IMR-90 (cell line): ENCODE data around the gene LINC01488. TPM values are rescaled to one million over a fixed set of nuclear protein-coding genes. Genes with fewer than 3 reads are reported as not detected.

ENCODE experiments used
- ATAC-seq: fragments of 200-7000 bp; cut with Tn5 transposase; 2 replicates; pipeline ENCODE4 v1.9.1; 2020; ENCODE audit warnings: low read depth, mild to moderate bottlenecking, moderate library complexity
- BruUV-seq: library from RNA; stranded (reverse); fragments of 400-500 nt; replicated peaks from 2 replicates; lab custom pipeline; 2021; lab: Mats Ljungman, UMichigan
- CTCF ChIA-PET: fragments of 300-600 bp; formaldehyde crosslinking; extraction: SDS; loops from one replicate; lab custom pipeline; 2021; ENCODE audit warnings: antibody characterized with exemption; lab: Yijun Ruan, JAX
- POLR2A ChIA-PET: fragments of 300-600 bp; sonication (Branson Sonifier 250); formaldehyde crosslinking; loops from one replicate; lab custom pipeline; 2022; ENCODE audit warnings: antibody characterized with exemption; ENCODE audit not compliant: unreplicated experiment; lab: Charles Lee
- DNase-seq: peaks from one replicate; pipeline ENCODE4 v3.0.0; 2013
- H2AFZ ChIP-seq: replicated peaks from 2 replicates; pipeline ENCODE3; 2013; ENCODE audit warnings: low read length, mild to moderate bottlenecking; ENCODE audit not compliant: poor library complexity
- H2AK5ac ChIP-seq: 2 replicates; pipeline ENCODE4 v1.6.1; 2013; ENCODE audit warnings: low read depth, low read length, inconsistent platforms
- H2AK9ac ChIP-seq: replicated peaks from 2 replicates; pipeline ENCODE3; 2013; ENCODE audit warnings: mild to moderate bottlenecking, low read depth, low read length, moderate library complexity; ENCODE audit not compliant: poor library complexity
- H2BK120ac ChIP-seq: 2 replicates; pipeline ENCODE4 v1.6.1; 2013; ENCODE audit warnings: low read depth, low read length, inconsistent platforms
- H2BK15ac ChIP-seq: 3 replicates; pipeline ENCODE4 v1.6.1; 2013; ENCODE audit warnings: low read depth, low read length, inconsistent platforms
- H2BK20ac ChIP-seq: 2 replicates; pipeline ENCODE4 v1.6.1; 2013; ENCODE audit warnings: low read depth, mild to moderate bottlenecking, inconsistent platforms, low read length, moderate library complexity
- H2BK5ac ChIP-seq: 2 replicates; pipeline ENCODE4 v1.6.1; 2013; ENCODE audit warnings: mild to moderate bottlenecking, low read depth, low read length, inconsistent platforms; ENCODE audit not compliant: poor library complexity, severe bottlenecking
- H3K14ac ChIP-seq: replicated peaks from 2 replicates; pipeline ENCODE4 v1.6.1; 2013; ENCODE audit warnings: low read depth, low read length, inconsistent platforms
- H3K18ac ChIP-seq: 2 replicates; pipeline ENCODE4 v1.6.1; 2013; ENCODE audit warnings: low read depth, low read length, control low read depth
- H3K23ac ChIP-seq: 2 replicates; pipeline ENCODE4 v1.6.1; 2013; ENCODE audit warnings: low read depth, low read length, inconsistent platforms
- H3K27ac ChIP-seq: 2 replicates; pipeline ENCODE4 v1.5.1; 2013; ENCODE audit warnings: mild to moderate bottlenecking, control low read depth, low read length; ENCODE audit not compliant: insufficient read depth
- H3K27me3 ChIP-seq: 2 replicates; pipeline ENCODE4 v1.6.1; 2013; ENCODE audit warnings: low read length; ENCODE audit not compliant: control insufficient read depth, insufficient read depth
- H3K36me3 ChIP-seq: 2 replicates; pipeline ENCODE4 v1.6.1; 2013; ENCODE audit warnings: low read length, mixed read lengths; ENCODE audit not compliant: control insufficient read depth, insufficient read depth
- H3K4ac ChIP-seq: 2 replicates; pipeline ENCODE4 v1.6.1; 2013; ENCODE audit warnings: low read depth, low read length, inconsistent platforms
- H3K4me1 ChIP-seq: 2 replicates; pipeline ENCODE4 v1.6.1; 2013; ENCODE audit warnings: low read length, mixed read lengths; ENCODE audit not compliant: control insufficient read depth, insufficient read depth
- H3K4me2 ChIP-seq: 2 replicates; pipeline ENCODE4 v1.6.1; 2013; ENCODE audit warnings: low read depth, mild to moderate bottlenecking, control low read depth, low read length, moderate library complexity
- H3K4me3 ChIP-seq: 2 replicates; pipeline ENCODE4 v1.5.1; 2013; ENCODE audit warnings: low read depth, mild to moderate bottlenecking, control low read depth, low read length, moderate library complexity; ENCODE audit not compliant: insufficient read depth
- H3K56ac ChIP-seq: 2 replicates; pipeline ENCODE4 v1.6.1; 2013; ENCODE audit warnings: low read length, inconsistent platforms; ENCODE audit not compliant: insufficient read depth; ENCODE audit errors: extremely low read depth
- H3K79me1 ChIP-seq, 2 experiments: 2 replicates each; pipeline ENCODE4 v1.6.1; 2013; ENCODE audit warnings: low read length in 2 of 2, inconsistent platforms in 1 of 2, low read depth in 1 of 2
- H3K9ac ChIP-seq: 2 replicates; pipeline ENCODE4 v1.6.1; 2013; ENCODE audit warnings: low read depth, low read length, control low read depth
- H3K9me1 ChIP-seq: 2 replicates; pipeline ENCODE4 v1.6.1; 2013; ENCODE audit warnings: low read length, inconsistent platforms; ENCODE audit not compliant: insufficient read depth
- H3K9me3 ChIP-seq: 2 replicates; pipeline ENCODE4 v1.6.1; 2013; ENCODE audit warnings: low read length; ENCODE audit not compliant: control insufficient read depth, insufficient read depth
- H4K20me1 ChIP-seq: 2 replicates; pipeline ENCODE4 v1.6.1; 2013; ENCODE audit warnings: low read length, inconsistent platforms; ENCODE audit not compliant: insufficient read depth
- H4K5ac ChIP-seq: 2 replicates; pipeline ENCODE4 v1.6.1; 2013; ENCODE audit warnings: mild to moderate bottlenecking, low read depth, low read length, control low read depth
- H4K8ac ChIP-seq, 2 experiments: 2 replicates each; pipeline ENCODE4 v1.6.1; 2013; ENCODE audit warnings: low read depth in 2 of 2, low read length in 2 of 2, control low read depth in 1 of 2, inconsistent platforms in 1 of 2
- H4K91ac ChIP-seq: 2 replicates; pipeline ENCODE4 v1.6.1; 2013; ENCODE audit warnings: low read depth, low read length, inconsistent platforms; ENCODE audit not compliant: insufficient read depth
- CHD1 ChIP-seq: IDR thresholded peaks from 2 replicates; pipeline ENCODE4 v1.6.1; 2012; ENCODE audit warnings: low read depth, low read length, improper control_type of control experiment
- CTCF ChIP-seq: conservative IDR thresholded peaks from 2 replicates; pipeline ENCODE4 v1.5.1; 2012; ENCODE audit warnings: mild to moderate bottlenecking, low read depth, low read length, improper control_type of control experiment
- ELK1 ChIP-seq: fragments of 150-350 bp; IDR thresholded peaks from 2 replicates; pipeline ENCODE4 v1.6.1; 2016; ENCODE audit warnings: low read depth, mild to moderate bottlenecking, low read length, moderate library complexity, borderline replicate concordance
- FOS ChIP-seq: fragments of 150-350 bp; IDR thresholded peaks from 2 replicates; pipeline ENCODE4 v1.6.1; 2016; ENCODE audit warnings: low read depth, low read length
- MAFK ChIP-seq: IDR thresholded peaks from 2 replicates; pipeline ENCODE4 v1.6.1; 2012; ENCODE audit warnings: low read depth, low read length, improper control_type of control experiment
- MAZ ChIP-seq: IDR thresholded peaks from 2 replicates; pipeline ENCODE4 v1.6.1; 2012; ENCODE audit warnings: low read depth, mild to moderate bottlenecking, low read length, improper control_type of control experiment, moderate library complexity, borderline replicate concordance
- MXI1 ChIP-seq: IDR thresholded peaks from 2 replicates; pipeline ENCODE4 v1.6.1; 2012; ENCODE audit warnings: low read depth, mild to moderate bottlenecking, low read length, moderate library complexity, borderline replicate concordance
- NFE2L2 ChIP-seq: fragments of 150-350 bp; IDR thresholded peaks from 2 replicates; pipeline ENCODE4 v1.6.1; 2016; ENCODE audit warnings: low read depth, mild to moderate bottlenecking, low read length
- POLR2A ChIP-seq: IDR thresholded peaks from 2 replicates; pipeline ENCODE4 v1.6.1; 2012; ENCODE audit warnings: mild to moderate bottlenecking, low read depth, low read length
- RAD21 ChIP-seq: IDR thresholded peaks from 2 replicates; pipeline ENCODE4 v1.6.1; 2012; ENCODE audit warnings: low read length, improper control_type of control experiment
- RFX5 ChIP-seq: IDR thresholded peaks from 2 replicates; pipeline ENCODE4 v1.8.0; 2012; ENCODE audit warnings: low read depth, mild to moderate bottlenecking, low read length, moderate library complexity
- USF2 ChIP-seq: fragments of 150-350 bp; IDR thresholded peaks from 2 replicates; pipeline ENCODE4 v1.6.1; 2017; ENCODE audit warnings: mild to moderate bottlenecking, antibody characterized with exemption, low read length, low read depth
- WGBS, 2 experiments: methylation state at CpG; one replicate each; pipeline versions ENCODE4 v1.1.5 to v1.1.7; 2013; ENCODE audit warnings: missing lambda C conversion rate in 2 of 2; ENCODE audit not compliant: insufficient read length in 1 of 2; ENCODE audit errors: extremely low coverage in 2 of 2; 5-methylcytosine and 5-hydroxymethylcytosine counted together
- dilution Hi-C: fragments of 300-500 bp; cut with HindIII; formaldehyde crosslinking; loops from one replicate; pipeline ENCODE4 v1.14.3; 2018; ENCODE audit warnings: low sequenced_read_pairs; ENCODE audit not compliant: unreplicated experiment
- in situ Hi-C: fragments of 300-500 bp; cut with MboI; formaldehyde crosslinking; loops from 3 replicates; pipeline ENCODE4 v1.14.3; 2019; ENCODE audit warnings: low sequenced_read_pairs, inconsistent platforms, mixed read lengths
- intact Hi-C: fragments of 100-400 bp; cut with micrococcal nuclease; formaldehyde crosslinking; loops from 2 replicates; pipeline ENCODE4 v1.10.0; 2022
- polyA plus RNA-seq, 3 experiments: library from polyadenylated mRNA; depleted of rRNA; stranded (reverse); fragments of >200 nt; gene quantifications; 2 replicates each; pipeline ENCODE4 v1.2.3, GENCODE V29; 2012; ENCODE audit warnings: low replicate concordance in 1 of 3
- total RNA-seq: library from RNA; depleted of rRNA; stranded (reverse); fragments of >200 nt; gene quantifications from 2 replicates; pipeline ENCODE4 v1.2.3, GENCODE V29; 2012

The LINC01488 gene
- total and polyA plus RNA-seq, 2 of the 4 experiments (the other 2 are of a cell fraction), result not detected

- WGBS, 2 experiments, result 95% methylated on average over 6 of the region's 10 CpGs; no CpG with 5 or more reads in 1 of the 2 experiments
- Histone ChIP-seq H2BK5ac (peak overlapping the region; percentile 14), H3K9ac (no peak overlapping the region), H2AK9ac (peak overlapping the region; percentile 81), H3K4me1 (peaks cover 8% of the 10 kb centered on the region), H3K9me3 (peaks cover 2% of the 10 kb centered on the region; the same call in 1 of the 2 replicates), H4K91ac (peak overlapping the region; percentile 70), H3K79me1 (peaks cover 0 to 5% of the 10 kb centered on the region in 2 experiments; a peak in 1 of 4 replicates), H2BK15ac (peak overlapping the region; percentile 51; the same call in 1 of the 3 replicates), H3K14ac (peak overlapping the region; percentile 83), H2BK20ac (peak overlapping the region; percentile 84), H2BK120ac (peak overlapping the region; percentile 90), H3K56ac (no peak overlapping the region), H2AFZ (peak overlapping the region; percentile 71), H4K5ac (peak overlapping the region; percentile 3; the same call in 1 of the 2 replicates), H3K27me3 (no peaks in the 10 kb centered on the region), H2AK5ac (peak overlapping the region; percentile 59; the same call in 1 of the 2 replicates), H3K9me1 (peaks cover 15% of the 10 kb centered on the region; the same call in 1 of the 2 replicates), H3K4me3 (no peak overlapping the region), H3K18ac (peak overlapping the region; percentile 21; the same call in 1 of the 2 replicates), H4K20me1 (no peaks in the 10 kb centered on the region), H3K4ac (peak overlapping the region; percentile 91), H3K36me3 (no peaks in the 10 kb centered on the region), H4K8ac (peak overlapping the region; percentile 2 to 47; a peak in 3 of 4 replicates), H3K4me2 (no peak overlapping the region), H3K27ac (no peak overlapping the region), H3K23ac (peak overlapping the region; percentile 82; the same call in 1 of the 2 replicates)
- POLR2A ChIA-PET, result no interaction called here
- no peak for TF ChIP-seq POLR2A
- TF ChIP-seq USF2, result no peak
- TF ChIP-seq NFE2L2, result no peak
- TF ChIP-seq RAD21, result no peak
- TF ChIP-seq CTCF, result no peak
- TF ChIP-seq MXI1, result no peak
- TF ChIP-seq CHD1, result no peak
- TF ChIP-seq MAFK, result no peak
- TF ChIP-seq FOS, result no peak
- no peak for TF ChIP-seq MAZ
- TF ChIP-seq RFX5, result no peak
- TF ChIP-seq ELK1, result no peak
- no TSS peak for BruUV-seq
- CTCF ChIA-PET, result interaction anchor here (1.3 kb wide), 1 partner anchor 80 kb away, joined by 4 read pairs; no protein-coding TSS in a partner anchor
- in situ Hi-C loops, result no loop called here
- intact Hi-C loops, result loop anchor here (1.0 kb wide), 1 partner anchor 47 kb away; no protein-coding TSS in a partner anchor
- DNase-seq (no peak), ATAC-seq (no peak)
- dilution Hi-C loops, result no loop called here
These were observed 28.5 kb downstream of the LINC01488 start for GRCh38 chr11:69509846-69510390.
